Astrocyte (in vitro differentiated cells and primary cell): ENCODE results near the gene PTBP2.

ENCODE experiments used
- EZH2 ChIP-seq: IDR thresholded peaks from 2 replicates; pipeline ENCODE4 v1.6.1; 2012; ENCODE audit warnings: mild to moderate bottlenecking, low read length, inconsistent platforms; ENCODE audit not compliant: insufficient read depth
- TF ChIP-seq, protein P1 (sequence below): IDR thresholded peaks from 2 replicates; pipeline ENCODE4 v1.5.1; 2011; ENCODE audit warnings: low read depth, mild to moderate bottlenecking, inconsistent platforms, low read length, moderate library complexity; ENCODE audit not compliant: insufficient read depth

DNA sequence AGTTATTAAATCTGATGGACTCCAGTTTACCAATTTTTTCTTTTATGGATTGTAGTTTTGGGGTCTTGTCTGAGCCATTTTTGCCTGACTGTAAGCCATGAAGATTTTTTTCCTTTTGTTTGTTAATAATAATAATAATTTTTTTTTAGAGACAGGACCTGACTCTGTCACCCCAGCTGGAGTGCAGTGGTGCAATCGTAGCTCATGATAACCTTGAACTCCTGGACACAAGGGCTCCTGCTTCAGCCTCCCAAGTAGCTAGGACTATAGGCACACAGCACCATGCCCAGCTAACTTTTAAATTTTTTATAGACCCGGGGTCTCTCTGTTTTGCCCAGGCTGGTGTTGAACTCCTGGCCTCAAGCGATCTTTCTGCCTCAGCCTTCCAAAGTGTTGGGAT lies 6.3 kb downstream of the PTBP2 start:
- TF ChIP-seq, protein P1, sequence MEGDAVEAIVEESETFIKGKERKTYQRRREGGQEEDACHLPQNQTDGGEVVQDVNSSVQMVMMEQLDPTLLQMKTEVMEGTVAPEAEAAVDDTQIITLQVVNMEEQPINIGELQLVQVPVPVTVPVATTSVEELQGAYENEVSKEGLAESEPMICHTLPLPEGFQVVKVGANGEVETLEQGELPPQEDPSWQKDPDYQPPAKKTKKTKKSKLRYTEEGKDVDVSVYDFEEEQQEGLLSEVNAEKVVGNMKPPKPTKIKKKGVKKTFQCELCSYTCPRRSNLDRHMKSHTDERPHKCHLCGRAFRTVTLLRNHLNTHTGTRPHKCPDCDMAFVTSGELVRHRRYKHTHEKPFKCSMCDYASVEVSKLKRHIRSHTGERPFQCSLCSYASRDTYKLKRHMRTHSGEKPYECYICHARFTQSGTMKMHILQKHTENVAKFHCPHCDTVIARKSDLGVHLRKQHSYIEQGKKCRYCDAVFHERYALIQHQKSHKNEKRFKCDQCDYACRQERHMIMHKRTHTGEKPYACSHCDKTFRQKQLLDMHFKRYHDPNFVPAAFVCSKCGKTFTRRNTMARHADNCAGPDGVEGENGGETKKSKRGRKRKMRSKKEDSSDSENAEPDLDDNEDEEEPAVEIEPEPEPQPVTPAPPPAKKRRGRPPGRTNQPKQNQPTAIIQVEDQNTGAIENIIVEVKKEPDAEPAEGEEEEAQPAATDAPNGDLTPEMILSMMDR = no peak
- TF ChIP-seq EZH2 = no peak
